Stomach (tissue), 9 donors: ENCODE results near the gene NOS1. TPM values are rescaled to one million over a fixed set of nuclear protein-coding genes. Genes with fewer than 3 reads are reported as not detected.

Experiments used
- DNase-seq, 2 donors: peaks; one replicate each; pipeline versions ENCODE4 v3.0.0 to v3.0.0-alpha.2; 2013 to 2019
- H3K27ac ChIP-seq, 5 donors: fragments of 200-600 bp in 4 of 5; sonication (generic) in 4 of 5; one replicate each; pipeline ENCODE4 v1.5.1; 2013 to 2019; ENCODE audit warnings: mild to moderate bottlenecking in 1 of 5, moderate library complexity in 1 of 5
- H3K27me3 ChIP-seq, 3 donors: fragments of 200-600 bp; sonication (generic); one replicate each; pipeline ENCODE4 v1.5.1; 2017 to 2019; ENCODE audit warnings: mixed run types in 1 of 3
- H3K36me3 ChIP-seq, 4 donors: fragments of 200-600 bp; sonication (generic); 1 replicate in 3 of 4; 2 replicates in 1 of 4; pipeline ENCODE4 v1.5.1; 2016 to 2019
- H3K4me1 ChIP-seq, 4 donors: fragments of 200-600 bp; sonication (generic); one replicate each; pipeline ENCODE4 v1.5.1; 2016 to 2019
- H3K4me3 ChIP-seq, 4 donors: fragments of 200-600 bp; sonication (generic) in 3 of 4; one replicate each; pipeline ENCODE4 v1.5.1; 2016 to 2019; ENCODE audit warnings: mild to moderate bottlenecking in 1 of 4
- H3K9me3 ChIP-seq, 4 donors: fragments of 200-600 bp; sonication (generic); one replicate each; pipeline ENCODE4 v1.5.1; 2016 to 2019
- CTCF ChIP-seq, 7 experiments: fragments of 450-650 bp in 4 of 7; fragments of 200-600 bp in 3 of 7; sonication (generic) in 3 of 7; IDR thresholded peaks; one replicate each; pipeline ENCODE4 v1.5.1; 2016 to 2019; ENCODE audit warnings: antibody characterized with exemption in 7 of 7, control low read depth in 2 of 7, mild to moderate bottlenecking in 1 of 7
- EP300 ChIP-seq: sonication (generic); formaldehyde crosslinking; IDR thresholded peaks from one replicate; pipeline ENCODE4 v1.6.1; 2017; ENCODE audit warnings: antibody characterized with exemption
- POLR2A ChIP-seq, 4 donors: fragments of 450-650 bp; IDR thresholded peaks; one replicate each; pipeline ENCODE4 v1.6.1; 2016; ENCODE audit warnings: antibody characterized with exemption in 4 of 4, control low read depth in 2 of 4, mild to moderate bottlenecking in 1 of 4, moderate library complexity in 1 of 4
- POLR2AphosphoS5 ChIP-seq, 3 donors: sonication (generic); formaldehyde crosslinking; IDR thresholded peaks; one replicate each; pipeline ENCODE4 v1.6.1; 2016; ENCODE audit warnings: antibody characterized with exemption in 3 of 3
- WGBS, 5 donors: extraction: QIAGEN DNeasy Blood & Tissue Kit in 3 of 5; methylation state at CpG; one replicate each; pipeline versions ENCODE4 v1.1.5 to v1.1.7; 2013 to 2018; 5-methylcytosine and 5-hydroxymethylcytosine counted together
- intact Hi-C: fragments of 100-400 bp; cut with DNase I; formaldehyde crosslinking; loops from one replicate; pipeline ENCODE4 v1.15.1; 2023; ENCODE audit warnings: low total_unique reads
- polyA plus RNA-seq, 3 donors: library from polyadenylated mRNA; stranded (reverse); fragments of 200-250 nt; gene quantifications; one replicate each; pipeline ENCODE4 v1.2.3, GENCODE V29; 2013
- total RNA-seq, 5 donors: library from RNA; depleted of rRNA; stranded (reverse); fragments of >200 nt; gene quantifications; one replicate each; pipeline versions ENCODE4 v1.1.0 to v1.2.3, GENCODE V29; 2014 to 2016
- donor health status: healthy with polysubstance abuse.
- donor health status: Bipolar disorder and iron deficiency.
- donor health status: healthy.

The NOS1 gene
- total and polyA plus RNA-seq, 8 donors = 0.15 to 3.1 (median 0.29) TPM; not detected in 3

DNA sequence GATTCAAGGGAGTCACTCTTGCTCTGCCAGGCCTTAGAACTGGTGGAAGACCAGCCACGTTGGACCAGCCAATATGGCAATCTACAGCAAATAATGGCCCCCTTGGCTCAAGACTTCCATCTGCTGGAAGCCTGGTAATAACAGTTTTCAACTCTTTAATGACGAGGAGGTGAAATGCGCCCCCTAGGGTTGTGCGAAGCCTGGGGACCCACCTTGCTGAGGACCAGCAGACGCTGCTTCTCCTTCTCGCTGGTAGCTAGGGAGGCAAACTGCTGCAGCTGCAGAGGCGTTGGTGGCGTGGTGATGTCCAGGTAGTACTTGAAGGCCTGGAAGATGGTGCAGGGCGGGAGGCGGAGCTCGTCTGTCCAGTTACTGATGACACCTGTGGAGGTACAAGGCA, 129.7 kb downstream of the NOS1 start:
- H3K9me3 ChIP-seq = no peaks in the 10 kb centered on the region
- WGBS, 5 donors = 79 to 88% (median 82%) methylated on average over 11 of the region's 11 CpGs
- no peak overlapping the region for H3K27ac ChIP-seq
- peaks cover 0 to 64% (median 22%) of the 10 kb centered on the region in 3 donors for H3K27me3 ChIP-seq
- no peak for DNase-seq
- TF ChIP-seq CTCF (IDR thresholded peaks at IDR 0.05) (no peak), POLR2A (IDR thresholded peaks at IDR 0.05) (no peak), POLR2AphosphoS5 (IDR thresholded peaks at IDR 0.05) (no peak), EP300 (no peak)
- intact Hi-C loops = no loop called here
- H3K36me3 ChIP-seq = no peaks in the 10 kb centered on the region
- H3K4me1 ChIP-seq = peaks cover 0 to 9% (median 0%) of the 10 kb centered on the region in 4 donors
- H3K4me3 ChIP-seq = no peak overlapping the region

- peaks cover 0 to 59% (median 13%) of the 10 kb centered on the region in 3 donors for H3K27me3 ChIP-seq
- TF ChIP-seq POLR2AphosphoS5 (IDR thresholded peaks at IDR 0.05) (no peak), CTCF (IDR thresholded peaks at IDR 0.05) (no peak), EP300 (no peak), POLR2A (IDR thresholded peaks at IDR 0.05) (no peak)
- no peak overlapping the region for H3K4me3 ChIP-seq
- WGBS, 5 donors = 33 to 49% (median 42%) methylated on average over 2 of the region's 2 CpGs
- no peak overlapping the region for H3K27ac ChIP-seq
- peak in 1 of 2 donors; percentile 14 for DNase-seq
- intact Hi-C loops = no loop called here
- H3K36me3 ChIP-seq = no peaks in the 10 kb centered on the region
- H3K9me3 ChIP-seq = no peaks in the 10 kb centered on the region
- H3K4me1 ChIP-seq = no peaks in the 10 kb centered on the region
Observed at GRCh38 chr12:117228239-117228638, 133.2 kb downstream of the NOS1 start.

GRCh38 chr12:117227000-117227653, 134.3 kb downstream of the NOS1 start:
- H3K27me3 ChIP-seq = peaks cover 0 to 53% (median 13%) of the 10 kb centered on the region in 3 donors
- no peaks in the 10 kb centered on the region for H3K9me3 ChIP-seq
- intact Hi-C loops = no loop called here
- DNase-seq = no peak
- 39 to 59% (median 46%) methylated on average over 8 to 12 of the region's 12 CpGs for WGBS, 5 donors
- H3K27ac ChIP-seq = no peak overlapping the region
- H3K36me3 ChIP-seq = no peaks in the 10 kb centered on the region
- H3K4me1 ChIP-seq = no peaks in the 10 kb centered on the region
- no peak overlapping the region for H3K4me3 ChIP-seq
- TF ChIP-seq CTCF (IDR thresholded peaks at IDR 0.05) (no peak), POLR2A (IDR thresholded peaks at IDR 0.05) (no peak), POLR2AphosphoS5 (IDR thresholded peaks at IDR 0.05) (no peak), EP300 (no peak)

DNA sequence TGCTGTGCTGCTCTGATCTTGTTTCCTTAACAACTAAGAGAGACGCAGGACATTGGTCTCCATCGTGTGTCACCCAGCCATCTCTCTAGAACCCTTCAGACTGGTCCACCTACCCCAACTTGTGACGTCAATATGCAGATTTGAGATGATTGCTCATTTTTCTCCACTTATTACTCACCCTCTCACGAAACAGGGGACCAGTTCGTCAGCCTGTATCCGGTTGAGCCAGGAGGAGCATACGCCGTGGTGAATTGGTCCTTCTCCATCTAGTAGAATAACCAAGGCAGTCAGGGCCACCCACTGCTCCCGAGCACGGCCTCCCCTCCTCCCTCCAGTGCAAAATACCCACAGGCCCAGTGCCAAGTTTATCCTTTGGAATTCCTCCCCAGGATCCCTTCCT, 134.9 kb downstream of the NOS1 start:
- no peak overlapping the region for H3K4me3 ChIP-seq
- TF ChIP-seq POLR2A (IDR thresholded peaks at IDR 0.05) = no peak
- no peak for TF ChIP-seq CTCF (IDR thresholded peaks at IDR 0.05)
- no peak for TF ChIP-seq POLR2AphosphoS5 (IDR thresholded peaks at IDR 0.05)
- TF ChIP-seq EP300 = no peak
- 66 to 81% (median 80%) methylated on average over 10 of the region's 10 CpGs for WGBS, 5 donors

More for the DNA sequence above, 134.9 kb downstream of the NOS1 start:
- Histone ChIP-seq H3K27ac (no peak overlapping the region), H3K4me1 (no peaks in the 10 kb centered on the region), H3K27me3 (peaks cover 0 to 47% (median 9%) of the 10 kb centered on the region in 3 donors), H3K9me3 (no peaks in the 10 kb centered on the region), H3K36me3 (no peaks in the 10 kb centered on the region)
- no peak for DNase-seq
- intact Hi-C loops = no loop called here
